Subcutaneous abdominal adipose tissue (tissue), 5 donors: Measurements from ENCODE around the gene SH2D3C.

Source experiments
- H3K27ac ChIP-seq: one replicate; pipeline ENCODE4 v1.7.0; 2013; ENCODE audit warnings: low read depth, mild to moderate bottlenecking, inconsistent platforms, low read length, moderate library complexity
- H3K27me3 ChIP-seq, 5 donors: one replicate each; pipeline ENCODE4 v1.7.0; 2013; ENCODE audit warnings: low read length in 5 of 5, inconsistent platforms in 1 of 5; ENCODE audit not compliant: control insufficient read depth in 5 of 5, insufficient read depth in 4 of 5
- H3K36me3 ChIP-seq, 5 donors: one replicate each; pipeline ENCODE4 v1.7.0; 2013; ENCODE audit warnings: low read length in 5 of 5; ENCODE audit not compliant: control insufficient read depth in 5 of 5, insufficient read depth in 5 of 5
- H3K4me1 ChIP-seq, 5 donors: one replicate each; pipeline ENCODE4 v1.7.0; 2013; ENCODE audit warnings: low read length in 5 of 5, mild to moderate bottlenecking in 3 of 5, moderate library complexity in 1 of 5; ENCODE audit not compliant: control insufficient read depth in 5 of 5, insufficient read depth in 5 of 5
- H3K4me3 ChIP-seq, 5 donors: one replicate each; pipeline ENCODE4 v1.7.0; 2013; ENCODE audit warnings: low read length in 5 of 5, low read depth in 1 of 5
- H3K9ac ChIP-seq, 5 donors: one replicate each; pipeline ENCODE4 v1.7.0; 2013; ENCODE audit warnings: low read length in 5 of 5, mild to moderate bottlenecking in 4 of 5, moderate library complexity in 3 of 5
- H3K9me3 ChIP-seq, 5 donors: one replicate each; pipeline ENCODE4 v1.7.0; 2013; ENCODE audit warnings: low read length in 5 of 5; ENCODE audit not compliant: control insufficient read depth in 5 of 5
- donor health status: healthy.
- donor health status: healthy.
- donor health status: healthy.
- donor health status: healthy.
- donor health status: healthy.

SH2D3C gene

DNA sequence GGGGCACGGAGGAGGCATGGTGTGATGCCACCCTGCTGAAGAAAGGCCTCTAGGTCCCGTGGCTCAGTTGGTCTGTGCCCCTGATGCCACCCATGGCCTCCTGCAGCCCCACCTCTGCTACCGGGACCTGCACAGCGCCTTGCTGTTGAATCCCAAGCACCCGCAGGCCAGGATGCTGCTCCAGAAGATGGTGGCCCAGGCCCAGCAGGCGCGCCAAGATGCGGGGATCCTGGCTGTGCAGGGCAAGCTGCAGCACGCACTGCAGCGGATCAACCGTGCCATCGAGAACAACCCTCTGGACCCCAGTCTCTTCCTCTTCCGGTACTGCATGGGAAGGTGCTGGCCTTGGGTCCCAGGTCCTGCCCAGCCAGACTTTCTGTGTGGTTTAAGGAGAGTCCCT is 55.5 kb downstream of the SH2D3C start:
- Histone ChIP-seq H3K4me3 (no peak overlapping the region), H3K36me3 (no peaks in the 10 kb centered on the region), H3K27ac (no peak overlapping the region), H3K9ac (no peak overlapping the region), H3K9me3 (no peaks in the 10 kb centered on the region), H3K4me1 (peaks cover 0 to 19% (median 15%) of the 10 kb centered on the region in 5 donors), H3K27me3 (no peaks in the 10 kb centered on the region)

DNA sequence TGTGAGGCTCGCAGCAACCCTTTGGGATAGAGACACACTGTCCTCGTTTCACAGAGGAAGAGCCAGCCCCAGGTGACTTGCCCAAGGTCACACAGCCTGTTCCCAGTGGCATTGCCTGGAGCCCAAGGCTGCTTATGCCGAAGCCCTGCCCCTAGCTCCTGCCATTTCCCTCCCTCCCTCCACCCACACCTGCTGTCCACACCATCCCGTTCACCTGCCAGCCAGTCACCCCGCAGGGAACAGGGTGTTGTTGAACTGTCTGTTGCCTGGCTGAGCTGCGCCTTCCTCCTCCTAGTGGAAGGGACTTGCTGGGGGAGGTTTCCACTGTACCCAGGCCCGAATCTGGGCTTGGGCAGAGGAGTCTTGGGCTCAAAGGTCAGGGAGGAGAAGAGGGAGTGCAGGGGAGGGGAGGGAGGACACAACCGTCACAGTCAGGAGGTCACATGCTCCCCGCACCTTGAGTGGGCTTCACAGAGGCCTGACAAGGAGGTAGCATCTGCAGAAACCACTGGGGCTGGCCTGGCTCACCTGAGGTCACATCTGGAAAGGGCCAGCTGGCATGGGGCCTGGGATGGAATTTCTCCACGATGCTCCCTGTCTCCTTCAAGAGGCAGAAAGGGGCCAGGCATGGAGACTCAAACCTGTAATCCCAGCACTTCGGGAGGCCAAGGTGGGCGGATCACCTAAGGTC is 56.3 kb downstream of the SH2D3C start:
- H3K9ac ChIP-seq = no peak overlapping the region
- H3K4me3 ChIP-seq = no peak overlapping the region
- peaks cover 0 to 22% (median 15%) of the 10 kb centered on the region in 5 donors for H3K4me1 ChIP-seq
- H3K36me3 ChIP-seq = no peaks in the 10 kb centered on the region
- H3K27me3 ChIP-seq = no peaks in the 10 kb centered on the region
- H3K27ac ChIP-seq = no peak overlapping the region
- H3K9me3 ChIP-seq = no peaks in the 10 kb centered on the region

DNA sequence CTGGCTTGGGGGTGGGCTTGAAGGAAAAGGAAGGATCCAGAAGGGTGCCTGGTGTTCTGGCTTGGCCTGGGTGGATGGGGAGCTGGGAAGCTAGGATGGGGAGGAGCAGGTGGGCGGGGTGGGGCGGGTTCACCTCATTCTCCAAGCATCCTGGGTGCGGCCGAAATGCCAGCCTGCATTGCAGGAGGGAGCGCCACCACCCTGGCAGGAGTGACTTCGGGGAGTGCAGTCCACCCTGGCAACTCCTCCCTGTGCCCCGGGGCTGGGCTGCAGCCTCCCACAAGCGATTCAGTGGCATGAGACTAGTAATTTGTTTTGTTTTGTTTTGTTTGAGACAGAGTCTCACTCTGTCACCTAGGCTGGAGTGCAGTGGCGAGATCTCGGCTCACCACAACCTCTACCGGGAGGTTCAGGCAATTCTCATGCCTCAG is 57.1 kb downstream of the SH2D3C start:
- Histone ChIP-seq H3K27me3 (no peaks in the 10 kb centered on the region), H3K27ac (no peak overlapping the region), H3K4me3 (no peak overlapping the region), H3K36me3 (no peaks in the 10 kb centered on the region), H3K9ac (no peak overlapping the region), H3K4me1 (peaks cover 0 to 22% (median 15%) of the 10 kb centered on the region in 5 donors), H3K9me3 (no peaks in the 10 kb centered on the region)

DNA sequence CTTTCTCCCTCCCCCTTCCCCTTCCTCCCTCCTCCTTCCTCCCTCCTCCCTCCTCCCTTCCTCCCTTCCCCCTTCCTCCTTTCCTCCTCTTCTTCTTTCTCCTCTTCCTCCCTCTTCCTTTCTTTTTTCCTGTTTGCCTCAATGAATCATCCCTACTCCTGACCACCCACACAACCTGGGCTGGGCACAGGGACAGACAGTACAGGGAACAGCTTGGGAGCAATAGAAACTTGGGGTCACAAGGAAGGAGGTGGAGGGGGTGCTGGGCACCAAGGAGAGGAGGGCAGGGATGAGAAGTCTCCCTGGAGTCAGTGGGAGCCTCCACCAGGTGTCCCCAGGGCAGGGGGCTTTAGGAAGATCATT is 57.6 kb downstream of the SH2D3C start:
- H3K9ac ChIP-seq = no peak overlapping the region
- no peaks in the 10 kb centered on the region for H3K36me3 ChIP-seq
- no peak overlapping the region for H3K27ac ChIP-seq
- H3K4me3 ChIP-seq = no peak overlapping the region
- H3K27me3 ChIP-seq = no peaks in the 10 kb centered on the region
- H3K4me1 ChIP-seq = peaks cover 0 to 27% (median 21%) of the 10 kb centered on the region in 5 donors
- H3K9me3 ChIP-seq = no peaks in the 10 kb centered on the region

- Histone ChIP-seq H3K4me1 (peaks cover 0 to 29% (median 22%) of the 10 kb centered on the region in 5 donors), H3K27me3 (no peaks in the 10 kb centered on the region), H3K4me3 (no peak overlapping the region), H3K36me3 (no peaks in the 10 kb centered on the region), H3K9ac (no peak overlapping the region), H3K27ac (no peak overlapping the region), H3K9me3 (no peaks in the 10 kb centered on the region)
Observed at GRCh38 chr9:127720031-127720864, 58.2 kb downstream of the SH2D3C start.

DNA sequence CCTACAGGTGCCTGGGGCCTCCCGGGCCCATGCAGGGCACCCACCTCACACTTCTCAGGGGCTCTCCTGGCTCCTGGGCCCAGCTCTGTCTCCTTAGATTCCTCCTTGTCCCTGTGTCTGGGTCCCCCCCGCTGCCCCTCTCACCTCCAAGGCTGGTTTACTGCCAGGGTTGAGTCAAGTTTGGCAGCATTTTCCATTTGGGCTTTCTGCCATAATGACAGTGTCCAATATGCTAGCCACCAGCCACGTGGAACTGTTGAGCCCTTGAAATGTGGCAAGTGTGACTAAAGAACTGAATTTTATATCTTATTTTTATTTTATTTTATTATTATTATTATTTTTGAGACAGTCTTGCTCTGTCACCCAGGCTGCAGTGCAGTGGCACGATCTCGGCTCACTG is 60.7 kb downstream of the SH2D3C start:
- H3K9ac ChIP-seq = no peak overlapping the region
- H3K36me3 ChIP-seq = no peaks in the 10 kb centered on the region
- H3K4me3 ChIP-seq = no peak overlapping the region
- H3K27me3 ChIP-seq = no peaks in the 10 kb centered on the region
- H3K9me3 ChIP-seq = no peaks in the 10 kb centered on the region
- no peak overlapping the region for H3K27ac ChIP-seq
- H3K4me1 ChIP-seq = peaks cover 0 to 23% (median 17%) of the 10 kb centered on the region in 5 donors

DNA sequence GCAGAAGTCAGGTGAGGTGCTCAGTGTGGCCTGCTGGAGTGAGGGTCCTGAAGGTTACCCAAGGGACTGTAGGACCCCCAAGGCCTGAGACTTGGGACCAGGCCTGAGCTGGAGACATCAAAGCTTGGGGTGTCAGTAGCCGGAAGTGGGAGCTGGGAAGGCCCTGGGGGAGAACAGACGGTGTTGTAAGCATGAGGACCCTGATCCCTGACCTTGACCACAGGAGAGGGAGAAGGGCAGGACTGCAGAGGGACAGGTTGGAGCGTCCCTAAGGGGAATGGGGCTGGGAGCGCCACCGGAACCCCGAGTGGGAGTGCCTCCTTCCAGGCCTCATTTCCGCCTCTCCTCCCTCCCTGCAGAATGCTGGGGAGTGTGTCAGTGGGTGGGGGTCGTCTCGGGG is 62.1 kb downstream of the SH2D3C start:
- no peaks in the 10 kb centered on the region for H3K36me3 ChIP-seq
- peak overlapping the region; percentile 60 for H3K27ac ChIP-seq
- H3K9me3 ChIP-seq = no peaks in the 10 kb centered on the region
- H3K4me3 ChIP-seq = peak overlapping the region in 3 of 5 donors; percentile 85 to 92 (median 88)
- H3K4me1 ChIP-seq = peaks cover 0 to 23% (median 17%) of the 10 kb centered on the region in 5 donors
- no peaks in the 10 kb centered on the region for H3K27me3 ChIP-seq
- H3K9ac ChIP-seq = peak overlapping the region in 4 of 5 donors; percentile 79 to 89 (median 86)

DNA sequence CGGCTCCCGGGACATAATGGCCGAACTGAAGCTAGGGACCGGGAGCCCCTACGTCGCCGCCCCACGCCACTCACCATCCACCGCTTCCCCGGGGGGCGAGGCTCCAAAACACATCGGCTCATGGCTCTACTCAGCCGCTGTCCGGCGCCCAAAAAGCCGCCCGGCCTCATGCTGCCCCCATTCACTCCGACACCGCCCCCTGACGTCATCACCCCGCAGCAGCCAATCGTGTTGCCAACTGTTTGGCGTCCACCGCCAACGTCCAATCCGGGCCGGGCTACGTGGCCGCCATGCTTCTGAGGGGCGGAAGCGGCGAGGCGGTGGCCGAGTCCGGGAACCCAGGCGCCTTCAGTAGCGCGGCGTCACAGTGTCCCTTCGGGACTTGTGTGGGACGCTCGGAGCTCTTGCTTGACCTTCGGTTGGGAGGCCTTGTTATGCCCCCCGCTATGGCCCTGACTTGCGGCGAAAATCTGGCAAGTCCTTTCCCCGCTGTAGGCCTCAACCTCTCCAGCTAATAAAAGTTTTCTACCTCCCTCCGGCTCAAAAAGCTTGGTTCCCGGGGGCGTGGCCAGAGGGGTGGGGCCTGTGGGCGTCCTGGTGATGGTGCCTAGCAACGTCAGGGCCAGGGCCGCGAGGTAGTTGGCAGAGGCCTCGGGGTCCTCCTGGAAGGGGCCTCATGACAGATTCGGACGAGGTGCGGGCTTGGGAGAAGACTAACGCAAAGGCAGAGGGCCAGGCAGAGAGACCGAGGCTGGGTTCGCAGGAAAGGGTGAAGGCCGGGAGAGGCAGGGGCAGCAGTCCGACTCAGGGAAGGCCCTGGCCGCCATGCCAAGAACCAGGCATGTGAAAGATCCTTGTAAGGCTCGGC is 62.8 kb downstream of the SH2D3C start, which contains the start of the genes PTRH1 and TTC16:
Gene PTRH1 (minus strand): TSS at position 194 of the 868 bp plus-strand sequence. CDS start 24 bp downstream, at position 170.
Gene TTC16 (plus strand): TSS at position 610 of the 868 bp plus-strand sequence. CDS start 67 bp downstream, at position 677.
- Histone ChIP-seq H3K9me3 (no peaks in the 10 kb centered on the region), H3K27ac (peak within 1 kb of the TSS; percentile 60), H3K9ac (peak within 1 kb of the TSS in 4 of 5 donors; percentile 79 to 89 (median 86)), H3K36me3 (no peaks in the 10 kb centered on the region), H3K4me3 (peak within 1 kb of the TSS; percentile 83 to 92 (median 85)), H3K4me1 (peaks cover 0 to 23% (median 17%) of the 10 kb centered on the region in 5 donors), H3K27me3 (no peaks in the 10 kb centered on the region)

GRCh38 chr9:127714951-127715469 is 63.5 kb downstream of the SH2D3C start:
- peak overlapping the region; percentile 60 for H3K27ac ChIP-seq
- H3K4me1 ChIP-seq = peaks cover 0 to 23% (median 17%) of the 10 kb centered on the region in 5 donors
- peak overlapping the region; percentile 75 to 92 (median 85) for H3K4me3 ChIP-seq

More at GRCh38 chr9:127714951-127715469, 63.5 kb downstream of the SH2D3C start:
- Histone ChIP-seq H3K9me3 (no peaks in the 10 kb centered on the region), H3K36me3 (no peaks in the 10 kb centered on the region), H3K27me3 (no peaks in the 10 kb centered on the region), H3K9ac (peak overlapping the region in 4 of 5 donors; percentile 79 to 89 (median 86))
